ENCODE data around the gene FBXW2.

FBXW2 gene

GRCh38 chr9:120742951-120743416 lies 50.2 kb downstream of the FBXW2 start:
- DNase-seq (ENCODE audit: low read depth in 2 of 2) = no peak

GRCh38 chr9:120741701-120742100 lies 51.5 kb downstream of the FBXW2 start:
- no peak for DNase-seq (ENCODE audit: low read depth in 2 of 2)

- DNase-seq (ENCODE audit: low read depth in 2 of 2) = no peak
Measured at GRCh38 chr9:120741191-120741590, 52.0 kb downstream of the FBXW2 start.

GRCh38 chr9:120740132-120740531 lies 53.1 kb downstream of the FBXW2 start:
- DNase-seq (ENCODE audit: low read depth in 2 of 2) = no peak

GRCh38 chr9:120737416-120738165 lies 55.6 kb downstream of the FBXW2 start:
- DNase-seq (ENCODE audit: low read depth in 2 of 2) = no peak

- no peak for DNase-seq (ENCODE audit: low read depth in 2 of 2)
Measured at GRCh38 chr9:120736881-120737280, 56.3 kb downstream of the FBXW2 start.

- no peak for DNase-seq (ENCODE audit: low read depth in 2 of 2)
Measured at GRCh38 chr9:120735415-120736126, 57.6 kb downstream of the FBXW2 start.

- no peak for DNase-seq (ENCODE audit: low read depth in 2 of 2)
Measured at GRCh38 chr9:120734607-120735410, 58.4 kb downstream of the FBXW2 start.

GRCh38 chr9:120733190-120733589 lies 60.0 kb downstream of the FBXW2 start:
- no peak for DNase-seq (ENCODE audit: low read depth in 2 of 2)

- no peak for DNase-seq (ENCODE audit: low read depth in 2 of 2)
Measured at GRCh38 chr9:120730654-120731514, 62.3 kb downstream of the FBXW2 start.

GRCh38 chr9:120729791-120730241 lies 63.4 kb downstream of the FBXW2 start:
- DNase-seq (ENCODE audit: low read depth in 2 of 2) = no peak

- DNase-seq (ENCODE audit: low read depth in 2 of 2) = no peak
Measured at GRCh38 chr9:120726484-120726883, 66.7 kb downstream of the FBXW2 start.

- no peak for DNase-seq (ENCODE audit: low read depth in 2 of 2)
Measured at GRCh38 chr9:120725907-120726306, 67.3 kb downstream of the FBXW2 start.

GRCh38 chr9:120724757-120725400 lies 68.3 kb downstream of the FBXW2 start:
- DNase-seq (ENCODE audit: low read depth in 2 of 2) = no peak

- no peak for DNase-seq (ENCODE audit: low read depth in 2 of 2)
Measured at GRCh38 chr9:120723565-120723964, 69.7 kb downstream of the FBXW2 start.

- no peak for DNase-seq (ENCODE audit: low read depth in 2 of 2)
Measured at GRCh38 chr9:120720404-120720803, 72.8 kb downstream of the FBXW2 start.

GRCh38 chr9:120718316-120718715 lies 74.9 kb downstream of the FBXW2 start:
- no peak for DNase-seq (ENCODE audit: low read depth in 2 of 2)

GRCh38 chr9:120717176-120717575 lies 76.0 kb downstream of the FBXW2 start:
- DNase-seq (ENCODE audit: low read depth in 2 of 2) = no peak

- DNase-seq (ENCODE audit: low read depth in 2 of 2) = no peak
Measured at GRCh38 chr9:120716483-120716882, 76.7 kb downstream of the FBXW2 start.

- DNase-seq (ENCODE audit: low read depth in 2 of 2) = no peak
Measured at GRCh38 chr9:120715389-120715924, 77.8 kb downstream of the FBXW2 start.

Data from stimulated activated CD8-positive, alpha-beta memory T cell treated with anti-CD3 and anti-CD28 coated beads, Interleukin-15, amount 100 ng/mL, for 4 hours (primary cell).